NT2/D1 (cell line): ENCODE measurements around the gene HGF.

Experiments
- DNase-seq: peaks from one replicate; pipeline ENCODE4 v3.0.0-alpha.2; 2011; ENCODE audit warnings: low read depth, low spot score
- H3K27me3 ChIP-seq: 2 replicates; pipeline ENCODE4 v1.6.0; 2011; ENCODE audit warnings: mild to moderate bottlenecking; ENCODE audit not compliant: insufficient read length, insufficient read depth
- H3K36me3 ChIP-seq: 2 replicates; pipeline ENCODE4 v1.6.1; 2011; ENCODE audit warnings: mild to moderate bottlenecking, low read length, mixed read lengths; ENCODE audit not compliant: insufficient read depth, insufficient read length
- H3K4me1 ChIP-seq: 2 replicates; pipeline ENCODE4 v1.5.1; 2011; ENCODE audit not compliant: insufficient read depth, insufficient read length
- H3K4me3 ChIP-seq: 2 replicates; pipeline ENCODE4 v1.5.1; 2011; ENCODE audit warnings: low read depth; ENCODE audit not compliant: insufficient read length
- H3K9ac ChIP-seq: 2 replicates; pipeline ENCODE4 v1.6.0; 2011; ENCODE audit warnings: low read depth; ENCODE audit not compliant: insufficient read length
- H3K9me3 ChIP-seq: 2 replicates; pipeline ENCODE4 v1.5.1; 2011; ENCODE audit warnings: mild to moderate bottlenecking, low read length; ENCODE audit not compliant: insufficient read depth
- SUZ12 ChIP-seq: IDR thresholded peaks from 2 replicates; pipeline ENCODE4 v1.6.1; 2011; ENCODE audit not compliant: insufficient read length, insufficient read depth; ENCODE audit errors: extremely low read depth
- YY1 ChIP-seq: IDR thresholded peaks from 2 replicates; pipeline ENCODE4 v1.6.1; 2011; ENCODE audit not compliant: insufficient read length, insufficient read depth
- ZNF274 ChIP-seq: IDR thresholded peaks from 2 replicates; pipeline ENCODE4 v1.6.1; 2011; ENCODE audit warnings: mild to moderate bottlenecking, low read depth, low read length

Gene HGF

GRCh38 chr7:81662531-81662930 lies 107.3 kb downstream of the HGF start:
- DNase-seq, result no peak
- H3K4me1 ChIP-seq, result no peaks in the 10 kb centered on the region
- no peaks in the 10 kb centered on the region for H3K27me3 ChIP-seq
- H3K9me3 ChIP-seq, result no peaks in the 10 kb centered on the region
- no peaks in the 10 kb centered on the region for H3K36me3 ChIP-seq
- H3K4me3 ChIP-seq, result no peak overlapping the region
- TF ChIP-seq SUZ12, result no peak
- TF ChIP-seq ZNF274, result no peak
- TF ChIP-seq YY1, result no peak
- no peak overlapping the region for H3K9ac ChIP-seq

GRCh38 chr7:81659697-81660395 lies 110.0 kb downstream of the HGF start:
- TF ChIP-seq SUZ12, result no peak
- no peak for TF ChIP-seq ZNF274
- no peak for TF ChIP-seq YY1
- H3K9ac ChIP-seq, result no peak overlapping the region
- no peaks in the 10 kb centered on the region for H3K4me1 ChIP-seq
- DNase-seq, result no peak
- H3K27me3 ChIP-seq, result no peaks in the 10 kb centered on the region
- H3K9me3 ChIP-seq, result no peaks in the 10 kb centered on the region
- H3K36me3 ChIP-seq, result no peaks in the 10 kb centered on the region
- H3K4me3 ChIP-seq, result no peak overlapping the region

DNA sequence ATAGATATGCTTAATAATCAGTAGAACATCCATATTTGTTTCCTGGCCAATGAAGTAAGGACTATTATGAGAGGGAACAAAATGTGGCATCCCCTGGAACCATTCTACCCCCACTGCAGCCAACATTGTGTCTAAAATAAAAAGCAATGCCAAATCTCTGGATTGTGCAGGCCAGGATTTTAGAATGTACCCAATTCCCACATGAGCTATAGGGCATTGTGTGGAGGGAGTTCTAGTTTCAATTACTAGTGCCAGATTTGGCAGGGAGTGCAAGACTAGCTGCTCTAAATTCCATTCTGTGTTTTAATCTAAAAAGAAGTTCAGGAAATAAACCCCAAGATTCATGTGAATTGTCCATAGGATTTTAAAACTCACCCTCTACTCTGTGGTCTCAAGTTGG lies 112.3 kb downstream of the HGF start:
- TF ChIP-seq ZNF274, result no peak
- TF ChIP-seq YY1, result no peak
- no peak for TF ChIP-seq SUZ12
- DNase-seq, result no peak
- no peak overlapping the region for H3K4me3 ChIP-seq

GRCh38 chr7:81655271-81655670 lies 114.6 kb downstream of the HGF start:
- peaks cover 6% of the 10 kb centered on the region; the same call in 1 of the 2 replicates for H3K9me3 ChIP-seq
- TF ChIP-seq SUZ12, result no peak
- no peak for TF ChIP-seq YY1
- no peak for TF ChIP-seq ZNF274
- no peaks in the 10 kb centered on the region for H3K27me3 ChIP-seq

More for the DNA sequence above, 112.3 kb downstream of the HGF start:
- Histone ChIP-seq H3K4me1 (no peaks in the 10 kb centered on the region), H3K9ac (no peak overlapping the region), H3K27me3 (no peaks in the 10 kb centered on the region), H3K9me3 (peaks cover 4% of the 10 kb centered on the region; the same call in 1 of the 2 replicates), H3K36me3 (no peaks in the 10 kb centered on the region)

DNA sequence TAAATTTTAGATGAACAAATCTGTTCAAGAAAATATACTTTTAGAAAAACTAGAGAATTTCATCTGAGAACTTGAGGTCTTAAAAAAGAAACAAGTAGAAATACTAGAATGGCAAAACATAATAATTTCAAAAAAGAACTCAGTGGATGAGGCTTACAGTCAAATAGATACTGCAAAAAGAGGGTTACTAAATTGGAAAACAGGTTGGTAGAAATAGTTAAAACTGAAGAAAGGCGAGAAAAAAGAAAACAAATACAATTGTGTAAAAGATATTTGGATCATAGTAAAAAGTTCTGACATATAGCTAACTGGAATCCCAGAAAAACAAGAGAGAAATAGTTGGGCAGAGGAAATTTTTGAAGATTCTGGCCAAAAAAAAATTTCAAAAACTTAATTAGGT lies 117.6 kb downstream of the HGF start:
- Histone ChIP-seq H3K27me3 (no peaks in the 10 kb centered on the region), H3K9me3 (peaks cover 6% of the 10 kb centered on the region; the same call in 1 of the 2 replicates), H3K9ac (no peak overlapping the region), H3K4me3 (no peak overlapping the region), H3K36me3 (no peaks in the 10 kb centered on the region), H3K4me1 (no peaks in the 10 kb centered on the region)
- DNase-seq, result no peak
- no peak for TF ChIP-seq SUZ12
- no peak for TF ChIP-seq YY1
- TF ChIP-seq ZNF274, result no peak

More at GRCh38 chr7:81655271-81655670, 114.6 kb downstream of the HGF start:
- DNase-seq, result no peak
- H3K4me1 ChIP-seq, result no peaks in the 10 kb centered on the region
- H3K36me3 ChIP-seq, result no peaks in the 10 kb centered on the region
- no peak overlapping the region for H3K9ac ChIP-seq
- H3K4me3 ChIP-seq, result no peak overlapping the region
